ENCODE measurements around the gene IL1RAPL2.

DNA sequence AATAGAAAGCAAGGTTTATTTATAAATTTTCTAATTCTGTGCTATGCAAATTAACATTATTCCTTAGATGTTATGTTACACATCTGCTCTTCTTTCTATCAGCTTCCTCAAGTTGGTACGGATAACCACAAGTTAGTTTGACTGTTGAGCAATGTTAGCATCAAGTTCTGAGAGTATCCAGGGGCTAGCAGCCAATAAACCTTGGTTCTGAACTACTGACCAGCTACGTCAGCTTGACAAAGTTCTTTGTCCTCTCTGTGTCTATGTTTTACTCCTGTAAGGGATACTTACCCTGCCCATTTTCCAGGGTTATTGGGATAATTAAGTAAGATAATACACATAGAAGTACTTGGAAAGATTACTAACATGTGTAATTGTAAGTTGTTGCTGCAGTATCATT lies 662.6 kb downstream of the IL1RAPL2 start:
- TF ChIP-seq, protein P1, sequence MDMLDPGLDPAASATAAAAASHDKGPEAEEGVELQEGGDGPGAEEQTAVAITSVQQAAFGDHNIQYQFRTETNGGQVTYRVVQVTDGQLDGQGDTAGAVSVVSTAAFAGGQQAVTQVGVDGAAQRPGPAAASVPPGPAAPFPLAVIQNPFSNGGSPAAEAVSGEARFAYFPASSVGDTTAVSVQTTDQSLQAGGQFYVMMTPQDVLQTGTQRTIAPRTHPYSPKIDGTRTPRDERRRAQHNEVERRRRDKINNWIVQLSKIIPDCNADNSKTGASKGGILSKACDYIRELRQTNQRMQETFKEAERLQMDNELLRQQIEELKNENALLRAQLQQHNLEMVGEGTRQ (IDR thresholded peaks at IDR 0.05), result no peak
- TF ChIP-seq FOSL2 (IDR thresholded peaks at IDR 0.05), result no peak
- TF ChIP-seq FOSL2 (CRISPR knock-in tag; IDR thresholded peaks at IDR 0.05), result no peak
- TF ChIP-seq POLR2A (IDR thresholded peaks at IDR 0.05; ENCODE audit: low read length), result no peak
